B cell (primary cell): Measurements from ENCODE around the gene PLG.

ENCODE experiments used
- CTCF ChIP-seq: fragments of 200-600 bp; IDR thresholded peaks from one replicate; pipeline ENCODE4 v1.8.0; 2022; ENCODE audit warnings: antibody characterized with exemption, mild to moderate bottlenecking
- EZH2 ChIP-seq: IDR thresholded peaks from 2 replicates; pipeline ENCODE4 v1.6.1; 2012; ENCODE audit warnings: borderline replicate concordance, low read depth, mild to moderate bottlenecking, moderate library complexity, low read length; ENCODE audit not compliant: insufficient read depth, poor library complexity, severe bottlenecking

- no peak for TF ChIP-seq CTCF
- TF ChIP-seq EZH2: no peak
Observed at GRCh38 chr6:160735523-160735922, 33.5 kb downstream of the PLG start.
